Measurements from ENCODE around the gene NECTIN1.

NECTIN1 gene

GRCh38 chr11:119644502-119644901 lies 84.5 kb downstream of the NECTIN1 start:
- H3K27ac ChIP-seq = no peak overlapping the region
- TF ChIP-seq CTCF (conservative IDR thresholded peaks at IDR 0.05) = no peak

GRCh38 chr11:119643876-119644225 lies 85.1 kb downstream of the NECTIN1 start:
- TF ChIP-seq CTCF (conservative IDR thresholded peaks at IDR 0.05) = no peak
- H3K27ac ChIP-seq = no peak overlapping the region

GRCh38 chr11:119643212-119643875 lies 85.7 kb downstream of the NECTIN1 start:
- H3K27ac ChIP-seq = no peak overlapping the region
- no peak for TF ChIP-seq CTCF (conservative IDR thresholded peaks at IDR 0.05)

- H3K27ac ChIP-seq = no peak overlapping the region
- peak; percentile 88 for TF ChIP-seq CTCF (conservative IDR thresholded peaks at IDR 0.05)
These were observed 86.8 kb downstream of the NECTIN1 start for GRCh38 chr11:119641983-119642745.

- no peak for TF ChIP-seq CTCF (conservative IDR thresholded peaks at IDR 0.05)
- no peak overlapping the region for H3K27ac ChIP-seq
These were observed 88.5 kb downstream of the NECTIN1 start for GRCh38 chr11:119640541-119640940.

- H3K27ac ChIP-seq = no peak overlapping the region
- TF ChIP-seq CTCF (conservative IDR thresholded peaks at IDR 0.05) = no peak
These were observed 89.3 kb downstream of the NECTIN1 start for GRCh38 chr11:119639642-119640205.

GRCh38 chr11:119638851-119639250 lies 90.1 kb downstream of the NECTIN1 start:
- TF ChIP-seq CTCF (conservative IDR thresholded peaks at IDR 0.05) = no peak
- H3K27ac ChIP-seq = no peak overlapping the region
